Nephron (organoid): ENCODE measurements around the gene MAN2A1.
"Not testable (repeated sequence)": the region's sequence is repeated elsewhere in the genome, so short reads cannot be mapped to it uniquely, and the experiment has no call there.

Experiments
- H3K27ac Mint-ChIP-seq, 3 experiments: 2 replicates each; pipeline ENCODE4 v1.8.0; 2020; ENCODE audit warnings: mixed read lengths in 3 of 3, mild to moderate bottlenecking in 2 of 3, moderate library complexity in 1 of 3
- H3K27me3 Mint-ChIP-seq: 2 replicates; pipeline ENCODE4 v1.8.0; 2021; ENCODE audit warnings: low read depth, mild to moderate bottlenecking, moderate library complexity, mixed read lengths
- H3K36me3 Mint-ChIP-seq: 2 replicates; pipeline ENCODE4 v1.8.0; 2020; ENCODE audit warnings: low read depth, mixed read lengths
- H3K4me1 Mint-ChIP-seq: 2 replicates; pipeline ENCODE4 v1.8.0; 2020; ENCODE audit warnings: mixed read lengths
- H3K4me3 Mint-ChIP-seq, 3 experiments: 2 replicates each; pipeline ENCODE4 v1.8.0; 2020; ENCODE audit warnings: mild to moderate bottlenecking in 3 of 3, mixed read lengths in 3 of 3, moderate library complexity in 2 of 3
- H3K9me3 Mint-ChIP-seq: 2 replicates; pipeline ENCODE4 v1.8.0; 2020; ENCODE audit warnings: mixed read lengths
- TF ChIP-seq, protein P1 (sequence below), 3 experiments: fragments of 200-600 bp; sonication (generic); IDR thresholded peaks; one replicate each; pipeline ENCODE4 v1.5.0; 2021; ENCODE audit warnings: antibody characterized with exemption in 3 of 3; ENCODE audit not compliant: unreplicated experiment in 3 of 3

MAN2A1 gene

DNA sequence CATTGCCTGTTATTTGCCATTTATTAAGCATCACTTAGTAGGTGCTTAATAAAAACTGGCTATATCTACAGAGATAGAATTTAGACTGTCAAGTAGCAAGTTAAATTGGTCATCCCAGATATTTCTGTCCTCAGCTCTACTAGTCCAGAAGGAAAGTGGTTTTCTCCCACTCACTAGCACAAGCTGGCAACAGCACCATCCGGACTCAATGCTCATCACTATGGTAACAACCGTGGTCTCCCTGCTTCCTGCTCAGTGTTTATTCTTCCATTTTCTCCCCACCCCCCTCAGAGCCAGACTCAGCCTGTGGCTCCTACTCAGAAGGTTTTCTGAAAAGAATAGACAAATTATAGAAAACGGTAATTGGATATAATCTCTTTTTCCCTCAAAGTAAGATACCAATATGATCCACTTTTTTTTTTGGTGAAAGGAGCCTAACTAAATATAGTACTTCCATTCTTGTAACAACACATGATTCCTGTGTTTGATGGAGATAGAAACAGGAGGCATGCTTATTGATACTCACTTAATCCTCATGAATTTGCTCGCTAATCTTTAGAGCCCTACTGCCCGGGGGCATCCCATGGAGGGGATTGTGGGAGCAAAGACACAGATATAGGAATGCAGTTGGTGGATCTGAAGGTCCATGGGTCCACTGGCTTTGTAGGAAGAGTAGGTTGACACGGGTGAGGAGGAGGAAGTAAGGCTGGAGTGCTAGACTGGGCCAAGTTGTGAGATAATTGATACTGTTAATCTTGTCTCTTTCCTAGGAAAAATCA lies 191.4 kb downstream of the MAN2A1 start:
- Mint-ChIP-seq H3K27ac (no peak overlapping the region), H3K4me1 (peaks cover 7% of the 10 kb centered on the region), H3K27me3 (no peaks in the 10 kb centered on the region), H3K4me3 (no peak overlapping the region), H3K36me3 (no peaks in the 10 kb centered on the region), H3K9me3 (no peaks in the 10 kb centered on the region)
- TF ChIP-seq, protein P1, sequence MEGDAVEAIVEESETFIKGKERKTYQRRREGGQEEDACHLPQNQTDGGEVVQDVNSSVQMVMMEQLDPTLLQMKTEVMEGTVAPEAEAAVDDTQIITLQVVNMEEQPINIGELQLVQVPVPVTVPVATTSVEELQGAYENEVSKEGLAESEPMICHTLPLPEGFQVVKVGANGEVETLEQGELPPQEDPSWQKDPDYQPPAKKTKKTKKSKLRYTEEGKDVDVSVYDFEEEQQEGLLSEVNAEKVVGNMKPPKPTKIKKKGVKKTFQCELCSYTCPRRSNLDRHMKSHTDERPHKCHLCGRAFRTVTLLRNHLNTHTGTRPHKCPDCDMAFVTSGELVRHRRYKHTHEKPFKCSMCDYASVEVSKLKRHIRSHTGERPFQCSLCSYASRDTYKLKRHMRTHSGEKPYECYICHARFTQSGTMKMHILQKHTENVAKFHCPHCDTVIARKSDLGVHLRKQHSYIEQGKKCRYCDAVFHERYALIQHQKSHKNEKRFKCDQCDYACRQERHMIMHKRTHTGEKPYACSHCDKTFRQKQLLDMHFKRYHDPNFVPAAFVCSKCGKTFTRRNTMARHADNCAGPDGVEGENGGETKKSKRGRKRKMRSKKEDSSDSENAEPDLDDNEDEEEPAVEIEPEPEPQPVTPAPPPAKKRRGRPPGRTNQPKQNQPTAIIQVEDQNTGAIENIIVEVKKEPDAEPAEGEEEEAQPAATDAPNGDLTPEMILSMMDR (IDR thresholded peaks at IDR 0.05; ENCODE audit: unreplicated experiment in 3 of 3) = no peak

DNA sequence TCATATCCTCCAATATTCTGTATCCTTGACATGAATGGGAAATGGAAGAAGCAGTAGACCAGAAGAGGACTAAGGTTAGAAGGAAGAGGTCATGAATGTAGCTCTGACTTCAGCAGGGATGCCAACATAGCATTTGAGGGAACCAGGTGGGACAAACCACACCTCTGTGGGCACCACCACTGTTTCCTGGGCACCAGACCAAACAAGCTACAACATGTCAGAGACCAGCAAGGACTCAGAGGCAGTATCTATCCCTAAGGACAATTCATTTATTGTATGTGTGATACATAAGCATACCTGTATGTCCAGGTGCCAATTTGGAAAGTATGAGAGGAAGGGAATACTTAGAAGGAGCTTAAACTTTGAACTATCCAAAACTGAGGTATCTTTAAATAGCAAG lies 192.8 kb downstream of the MAN2A1 start:
- Mint-ChIP-seq H3K9me3 (no peaks in the 10 kb centered on the region), H3K4me3 (no peak overlapping the region), H3K36me3 (no peaks in the 10 kb centered on the region), H3K4me1 (peaks cover 7% of the 10 kb centered on the region), H3K27me3 (no peaks in the 10 kb centered on the region), H3K27ac (no peak overlapping the region)
- TF ChIP-seq, protein P1 (IDR thresholded peaks at IDR 0.05; ENCODE audit: unreplicated experiment in 3 of 3) = no peak

DNA sequence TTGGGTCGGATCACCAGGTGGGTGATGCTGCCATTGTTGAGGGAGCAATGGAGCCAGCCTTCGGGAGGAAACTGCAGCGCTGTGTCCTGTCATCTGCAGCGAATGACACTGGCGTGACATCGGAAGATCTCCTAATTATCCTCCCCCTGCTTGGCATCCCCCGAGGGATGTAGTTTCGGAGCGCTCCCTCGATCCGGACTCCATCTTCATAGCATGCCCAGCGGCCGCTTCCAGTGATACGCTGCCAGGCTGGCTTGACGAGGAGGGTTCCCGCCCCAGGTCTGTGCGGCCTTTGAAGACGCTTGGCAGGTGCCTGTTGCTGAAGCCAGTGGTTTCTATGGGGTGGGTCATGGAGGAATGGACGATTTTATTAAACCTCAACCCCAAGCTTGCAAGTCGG lies 194.9 kb downstream of the MAN2A1 start:
- no peak overlapping the region for H3K27ac Mint-ChIP-seq
- H3K4me3 Mint-ChIP-seq = no peak overlapping the region
- H3K27me3 Mint-ChIP-seq = no peaks in the 10 kb centered on the region
- no peaks in the 10 kb centered on the region for H3K36me3 Mint-ChIP-seq
- H3K9me3 Mint-ChIP-seq = no peaks in the 10 kb centered on the region
- H3K4me1 Mint-ChIP-seq = peaks cover 7% of the 10 kb centered on the region
- TF ChIP-seq, protein P1 (IDR thresholded peaks at IDR 0.05; ENCODE audit: unreplicated experiment in 3 of 3) = no peak

DNA sequence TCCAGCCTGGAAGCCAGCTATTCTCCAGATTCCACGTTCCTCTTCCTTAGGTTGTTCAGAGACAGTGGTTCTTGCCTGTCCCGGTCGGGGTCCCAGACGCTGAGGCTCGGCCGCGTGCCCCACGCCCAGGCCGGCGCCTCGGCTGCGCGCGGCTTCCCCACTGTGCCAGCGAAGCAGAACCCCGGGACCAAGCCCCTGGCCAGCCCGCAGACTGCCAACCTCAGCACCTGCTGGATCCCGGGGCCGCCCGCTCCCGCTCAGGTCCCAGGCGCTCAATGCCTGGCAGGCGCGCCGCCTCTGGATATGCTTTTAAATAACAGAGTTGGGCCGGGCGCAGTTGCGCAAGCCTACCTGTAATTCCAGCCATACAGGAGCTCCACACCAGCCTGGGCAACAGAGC lies 195.5 kb downstream of the MAN2A1 start:
- H3K36me3 Mint-ChIP-seq = no peaks in the 10 kb centered on the region
- TF ChIP-seq, protein P1 (IDR thresholded peaks at IDR 0.05; ENCODE audit: unreplicated experiment in 3 of 3) = no peak
- no peaks in the 10 kb centered on the region for H3K9me3 Mint-ChIP-seq
- H3K4me1 Mint-ChIP-seq = peaks cover 7% of the 10 kb centered on the region
- no peak overlapping the region for H3K27ac Mint-ChIP-seq
- H3K27me3 Mint-ChIP-seq = no peaks in the 10 kb centered on the region
- no peak overlapping the region for H3K4me3 Mint-ChIP-seq

DNA sequence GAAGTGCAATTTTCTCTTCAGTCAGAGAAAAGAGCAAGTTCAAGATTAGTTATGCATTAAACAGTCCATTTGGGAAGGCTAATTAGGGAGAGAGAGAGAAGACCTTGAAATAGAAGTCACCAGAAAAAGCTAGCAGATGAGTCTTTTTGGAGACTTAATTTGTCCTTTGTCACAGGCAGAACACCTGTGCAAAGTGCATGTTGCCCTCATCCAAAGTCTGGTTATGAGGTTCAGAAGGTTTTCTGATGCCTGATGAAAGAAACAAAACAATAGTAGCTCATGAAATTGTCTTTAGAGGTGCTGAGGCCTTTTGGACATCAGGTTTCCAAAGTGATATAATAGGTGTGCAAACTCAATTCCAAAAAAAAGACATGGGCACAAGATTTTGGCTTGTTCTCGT lies 199.3 kb downstream of the MAN2A1 start:
- Mint-ChIP-seq H3K36me3 (no peaks in the 10 kb centered on the region), H3K27me3 (no peaks in the 10 kb centered on the region), H3K9me3 (peaks cover 6% of the 10 kb centered on the region), H3K4me3 (no peak overlapping the region), H3K27ac (no peak overlapping the region), H3K4me1 (no peaks in the 10 kb centered on the region)
- TF ChIP-seq, protein P1 (IDR thresholded peaks at IDR 0.05; ENCODE audit: unreplicated experiment in 3 of 3) = no peak

DNA sequence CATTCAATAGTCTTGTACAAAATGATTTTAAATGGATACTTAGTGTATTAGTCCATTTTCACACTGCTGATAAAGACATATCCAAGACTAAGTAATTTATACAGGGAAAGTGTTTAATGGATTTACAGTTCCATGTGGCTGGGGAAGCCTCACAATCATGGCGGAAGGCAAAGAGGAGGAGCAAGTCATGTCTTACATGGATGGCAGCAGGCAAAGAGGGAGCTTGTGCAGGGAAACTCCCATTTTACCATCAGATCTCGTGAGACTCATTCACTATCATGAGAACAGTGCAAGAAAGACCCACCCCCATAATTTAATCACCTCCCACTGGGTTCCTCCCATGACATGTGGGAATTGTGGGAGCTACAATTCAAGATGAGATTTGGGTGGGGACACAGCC lies 203.5 kb downstream of the MAN2A1 start:
- H3K4me1 Mint-ChIP-seq, H3K4me3 Mint-ChIP-seq, H3K27me3 Mint-ChIP-seq, H3K36me3 Mint-ChIP-seq, H3K27ac Mint-ChIP-seq: not testable (repeated sequence)
- H3K9me3 Mint-ChIP-seq = peaks cover 11% of the 10 kb centered on the region
